Measurements from ENCODE around the gene BACE1.

The BACE1 gene

GRCh38 chr11:117305145-117305544 is 10.9 kb downstream of the BACE1 start:
- H3K27ac ChIP-seq: no peak overlapping the region
- no peak for TF ChIP-seq ZFX (IDR thresholded peaks at IDR 0.05; ENCODE audit: borderline replicate concordance)
- no peak for TF ChIP-seq CTCF (IDR thresholded peaks at IDR 0.05)

DNA sequence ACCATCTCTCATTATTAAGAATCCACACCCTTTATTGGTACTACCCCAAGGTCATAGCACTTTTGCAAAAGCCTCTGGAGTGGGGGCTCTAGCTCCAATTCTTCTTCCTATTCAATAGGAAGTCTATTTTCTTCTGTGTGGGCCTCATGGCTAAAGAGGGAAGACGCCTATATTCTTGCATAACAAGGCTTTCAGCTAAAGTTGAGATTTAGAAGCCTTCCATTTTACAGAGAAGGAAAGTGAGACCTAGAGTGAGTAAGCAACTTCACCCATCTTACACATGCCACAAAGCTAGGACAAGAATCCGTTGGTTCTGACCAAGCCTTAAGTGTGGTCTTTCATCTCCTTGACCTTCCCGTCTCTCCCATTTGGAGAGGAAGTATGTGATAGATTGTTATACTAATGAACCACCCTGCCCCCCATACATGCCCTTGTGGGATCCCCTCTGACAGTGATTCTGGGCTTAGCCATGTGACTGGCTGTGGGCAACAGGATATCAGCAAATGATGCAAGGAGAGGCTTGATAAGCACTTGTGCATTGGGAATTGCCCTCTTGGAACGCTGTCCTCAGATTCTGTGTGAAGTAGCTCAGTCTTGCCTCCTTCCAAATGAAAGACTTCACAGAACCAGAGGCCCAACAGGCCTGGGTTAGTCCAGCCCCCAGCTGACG is 12.3 kb downstream of the BACE1 start:
- TF ChIP-seq CTCF (IDR thresholded peaks at IDR 0.05) (no peak), ZFX (IDR thresholded peaks at IDR 0.05; ENCODE audit: borderline replicate concordance) (no peak)
- no peak overlapping the region for H3K27ac ChIP-seq

DNA sequence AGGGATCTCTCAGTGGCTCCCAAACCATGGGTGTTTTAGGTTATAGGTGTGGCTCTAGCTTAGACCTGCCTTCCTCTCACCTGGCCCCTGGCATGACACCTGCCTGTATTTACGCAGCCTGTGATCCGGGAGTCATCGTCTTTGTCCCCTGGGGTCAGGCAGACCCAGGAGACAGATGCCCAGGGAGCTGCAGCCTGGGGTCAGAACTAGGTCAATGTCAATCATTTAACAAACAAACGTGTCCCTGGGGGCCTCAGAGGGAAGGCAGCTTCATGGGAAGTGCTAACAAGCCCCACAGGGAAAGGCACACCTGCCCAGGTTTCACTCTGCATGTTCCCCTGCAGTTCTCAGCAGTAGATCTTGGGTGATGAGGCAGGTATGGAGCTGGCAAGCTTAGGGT is 13.0 kb downstream of the BACE1 start:
- no peak overlapping the region for H3K27ac ChIP-seq
- TF ChIP-seq ZFX (IDR thresholded peaks at IDR 0.05; ENCODE audit: borderline replicate concordance): no peak

GRCh38 chr11:117302228-117302627 is 13.8 kb downstream of the BACE1 start:
- TF ChIP-seq CTCF (IDR thresholded peaks at IDR 0.05): no peak
- TF ChIP-seq ZFX (IDR thresholded peaks at IDR 0.05; ENCODE audit: borderline replicate concordance): no peak
- no peak overlapping the region for H3K27ac ChIP-seq

GRCh38 chr11:117300773-117301172 is 15.3 kb downstream of the BACE1 start:
- H3K27ac ChIP-seq: no peak overlapping the region
- TF ChIP-seq ZFX (IDR thresholded peaks at IDR 0.05; ENCODE audit: borderline replicate concordance): no peak
- no peak for TF ChIP-seq CTCF (IDR thresholded peaks at IDR 0.05)

DNA sequence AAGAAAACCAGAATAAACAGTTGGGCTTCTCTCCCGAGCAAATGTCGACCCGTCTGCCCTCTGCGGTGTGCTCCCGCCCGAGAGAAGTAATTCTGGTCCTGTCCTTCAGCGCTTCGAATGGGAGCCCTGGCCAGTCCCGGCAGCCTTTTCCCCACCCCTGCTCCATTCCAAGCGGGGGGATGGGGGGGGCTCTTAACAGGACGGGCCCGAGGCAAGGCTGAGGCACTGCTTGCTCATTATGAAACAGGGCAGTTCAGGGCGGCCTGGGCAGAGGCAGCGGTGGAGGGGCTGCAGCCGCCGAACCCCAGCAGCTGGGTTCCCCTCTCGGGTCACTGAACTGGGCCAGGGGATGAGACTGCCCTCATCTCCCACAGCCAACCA is 15.8 kb downstream of the BACE1 start:
- no peak for TF ChIP-seq CTCF (IDR thresholded peaks at IDR 0.05)
- no peak for TF ChIP-seq ZFX (IDR thresholded peaks at IDR 0.05; ENCODE audit: borderline replicate concordance)
- H3K27ac ChIP-seq: no peak overlapping the region

- H3K27ac ChIP-seq: no peak overlapping the region
- TF ChIP-seq CTCF (IDR thresholded peaks at IDR 0.05) (no peak), ZFX (IDR thresholded peaks at IDR 0.05; ENCODE audit: borderline replicate concordance) (no peak)
Observed at GRCh38 chr11:117299351-117300282, 16.4 kb downstream of the BACE1 start.
